ENCODE results near the gene KNOP1. TPM values are rescaled to one million over a fixed set of nuclear protein-coding genes. Genes with fewer than 3 reads are reported as not detected.

KNOP1 gene
- total and polyA plus RNA-seq, 3 donors from 2014 or later = 22.4 to 26.8 (median 25.3) TPM

DNA sequence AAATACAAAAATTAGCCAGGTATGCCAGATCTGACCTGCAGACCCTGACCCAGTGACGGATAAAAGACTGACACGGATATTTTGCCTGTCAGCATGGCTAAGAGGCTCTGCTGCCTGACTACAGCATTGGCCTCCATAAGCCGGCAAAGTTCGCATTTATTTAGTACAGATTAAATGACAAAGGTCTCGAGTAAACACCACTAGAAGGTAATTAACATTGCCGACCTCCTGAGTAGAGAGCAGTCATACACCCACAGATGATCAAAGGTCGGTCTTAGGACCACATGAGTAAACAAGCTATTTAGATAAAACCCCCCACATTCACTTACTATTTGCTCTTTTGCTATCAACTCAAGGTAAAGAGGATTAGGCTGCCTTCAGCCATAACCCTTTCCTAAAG is 55.7 kb downstream of the KNOP1 start:
- Histone ChIP-seq H3K36me3 (ENCODE audit: low read depth, missing control alignments) (no peaks in the 10 kb centered on the region), H3K9me3 (no peaks in the 10 kb centered on the region), H3K27ac (no peak overlapping the region), H3K4me1 (no peaks in the 10 kb centered on the region), H3K27me3 (no peaks in the 10 kb centered on the region), H3K4me3 (no peak overlapping the region)
- 86 to 91% methylated on average over 7 of the region's 7 CpGs for WGBS, 2 donors
- TF ChIP-seq, protein P1, sequence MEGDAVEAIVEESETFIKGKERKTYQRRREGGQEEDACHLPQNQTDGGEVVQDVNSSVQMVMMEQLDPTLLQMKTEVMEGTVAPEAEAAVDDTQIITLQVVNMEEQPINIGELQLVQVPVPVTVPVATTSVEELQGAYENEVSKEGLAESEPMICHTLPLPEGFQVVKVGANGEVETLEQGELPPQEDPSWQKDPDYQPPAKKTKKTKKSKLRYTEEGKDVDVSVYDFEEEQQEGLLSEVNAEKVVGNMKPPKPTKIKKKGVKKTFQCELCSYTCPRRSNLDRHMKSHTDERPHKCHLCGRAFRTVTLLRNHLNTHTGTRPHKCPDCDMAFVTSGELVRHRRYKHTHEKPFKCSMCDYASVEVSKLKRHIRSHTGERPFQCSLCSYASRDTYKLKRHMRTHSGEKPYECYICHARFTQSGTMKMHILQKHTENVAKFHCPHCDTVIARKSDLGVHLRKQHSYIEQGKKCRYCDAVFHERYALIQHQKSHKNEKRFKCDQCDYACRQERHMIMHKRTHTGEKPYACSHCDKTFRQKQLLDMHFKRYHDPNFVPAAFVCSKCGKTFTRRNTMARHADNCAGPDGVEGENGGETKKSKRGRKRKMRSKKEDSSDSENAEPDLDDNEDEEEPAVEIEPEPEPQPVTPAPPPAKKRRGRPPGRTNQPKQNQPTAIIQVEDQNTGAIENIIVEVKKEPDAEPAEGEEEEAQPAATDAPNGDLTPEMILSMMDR (IDR thresholded peaks at IDR 0.05) = no peak
- TF ChIP-seq POLR2A (IDR thresholded peaks at IDR 0.05) = no peak
- intact Hi-C loops (cut with DNase I; ENCODE audit: low total_unique reads) = no loop called here
- no peak for DNase-seq

DNA sequence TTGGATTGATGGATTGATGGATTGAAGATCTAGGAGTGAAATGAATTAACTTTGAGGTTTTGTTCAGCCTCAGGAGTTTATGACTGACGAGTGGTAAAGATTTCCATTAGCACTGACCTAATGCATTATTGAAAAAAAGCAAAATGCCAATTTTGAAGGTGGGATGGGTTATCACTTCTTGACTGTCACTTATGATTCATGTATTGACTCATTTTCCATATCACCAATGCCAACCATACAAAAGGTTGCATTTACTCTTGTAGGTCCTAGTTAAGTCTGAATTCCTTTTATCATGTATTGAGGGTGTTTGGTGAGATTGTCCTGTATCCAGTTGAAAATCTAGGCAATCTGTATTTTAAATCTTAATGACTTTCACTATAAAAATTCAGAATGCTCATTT is 57.6 kb downstream of the KNOP1 start:
- TF ChIP-seq, protein P1 (IDR thresholded peaks at IDR 0.05) = no peak
- no peak for TF ChIP-seq POLR2A (IDR thresholded peaks at IDR 0.05)
- WGBS, 2 donors = 96% methylated on average over 1 of the region's 1 CpG
- no peak for DNase-seq
- intact Hi-C loops (cut with DNase I; ENCODE audit: low total_unique reads) = no loop called here
- Histone ChIP-seq H3K4me3 (no peak overlapping the region), H3K36me3 (ENCODE audit: low read depth, missing control alignments) (no peaks in the 10 kb centered on the region), H3K27ac (no peak overlapping the region), H3K4me1 (no peaks in the 10 kb centered on the region), H3K27me3 (no peaks in the 10 kb centered on the region), H3K9me3 (no peaks in the 10 kb centered on the region)

DNA sequence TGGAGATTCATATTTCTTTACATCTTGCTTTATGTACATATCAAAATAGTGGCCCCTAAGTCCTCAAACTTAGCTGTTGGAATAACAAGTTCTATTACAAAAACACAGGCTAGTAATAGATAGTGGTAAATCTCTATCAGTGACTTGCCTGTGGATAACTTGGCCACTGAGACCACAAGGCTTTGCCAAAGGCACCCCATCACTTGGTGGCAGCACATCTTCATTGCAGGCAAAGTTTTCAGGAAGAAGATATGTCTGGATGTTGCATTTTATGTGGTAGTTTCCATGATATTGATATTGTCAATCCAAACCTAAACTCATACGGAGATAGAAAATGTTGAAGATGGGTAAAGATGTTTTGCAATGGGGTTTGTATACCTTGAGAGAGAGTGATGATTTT is 58.5 kb downstream of the KNOP1 start:
- 92 to 96% methylated on average over 1 of the region's 1 CpG for WGBS, 2 donors
- Histone ChIP-seq H3K27me3 (no peaks in the 10 kb centered on the region), H3K4me3 (no peak overlapping the region), H3K27ac (no peak overlapping the region), H3K9me3 (no peaks in the 10 kb centered on the region), H3K4me1 (peaks cover 4% of the 10 kb centered on the region), H3K36me3 (ENCODE audit: low read depth, missing control alignments) (no peaks in the 10 kb centered on the region)
- intact Hi-C loops (cut with DNase I; ENCODE audit: low total_unique reads) = no loop called here
- TF ChIP-seq, protein P1 (IDR thresholded peaks at IDR 0.05) = no peak
- no peak for TF ChIP-seq POLR2A (IDR thresholded peaks at IDR 0.05)
- DNase-seq = no peak

DNA sequence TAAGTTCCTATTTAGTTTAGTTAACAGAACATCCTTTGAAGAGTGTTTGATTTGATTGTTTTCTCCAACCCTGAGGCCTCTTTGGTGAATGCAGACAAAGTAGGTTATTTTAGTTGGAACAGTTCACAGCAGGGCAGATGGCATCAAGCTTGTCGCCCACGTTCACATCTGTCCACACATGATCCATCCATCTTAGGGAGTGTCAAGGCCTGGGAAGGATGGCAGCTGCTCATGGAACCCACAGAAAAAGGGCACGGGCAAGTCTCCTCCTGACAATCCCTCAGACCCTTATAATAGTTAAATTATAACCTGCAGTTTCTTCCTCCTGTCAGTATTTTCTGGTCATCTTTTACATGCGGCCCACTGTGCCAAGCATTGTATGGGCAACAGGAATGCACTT is 60.2 kb downstream of the KNOP1 start:
- Histone ChIP-seq H3K27ac (no peak overlapping the region), H3K4me1 (peaks cover 4% of the 10 kb centered on the region), H3K9me3 (no peaks in the 10 kb centered on the region), H3K27me3 (no peaks in the 10 kb centered on the region), H3K4me3 (no peak overlapping the region), H3K36me3 (ENCODE audit: low read depth, missing control alignments) (no peaks in the 10 kb centered on the region)
- intact Hi-C loops (cut with DNase I; ENCODE audit: low total_unique reads) = no loop called here
- TF ChIP-seq, protein P1 (IDR thresholded peaks at IDR 0.05) = no peak
- no peak for TF ChIP-seq POLR2A (IDR thresholded peaks at IDR 0.05)
- no peak for DNase-seq
- 96 to 98% methylated on average over 4 of the region's 4 CpGs for WGBS, 2 donors

DNA sequence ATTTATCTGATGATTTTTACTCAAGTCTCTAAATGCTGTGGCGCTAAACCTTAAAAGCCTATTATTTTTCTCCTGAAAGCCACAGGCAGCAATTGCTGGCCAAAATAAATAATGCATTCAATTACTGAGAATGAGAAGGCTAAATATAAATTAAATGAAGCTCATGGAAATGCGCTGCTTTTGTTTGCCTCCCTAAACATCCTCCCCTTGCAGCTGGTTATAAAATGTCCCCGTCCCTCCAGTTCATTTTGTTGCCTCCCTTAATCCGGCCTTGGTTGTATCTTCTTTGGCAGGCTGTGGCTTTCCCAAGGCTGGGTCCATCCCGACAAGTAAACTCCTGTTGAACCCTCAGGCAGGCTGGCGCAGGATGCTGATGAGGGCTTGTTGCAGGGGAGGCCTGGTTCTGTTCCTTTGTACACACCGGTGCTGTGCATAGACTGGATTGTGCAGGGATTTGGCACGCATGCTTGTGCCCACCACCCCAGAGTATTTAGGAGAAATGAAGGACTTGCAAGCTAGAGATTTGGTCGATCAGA is 62.7 kb downstream of the KNOP1 start:
- intact Hi-C loops (cut with DNase I; ENCODE audit: low total_unique reads) = no loop called here
- Histone ChIP-seq H3K36me3 (ENCODE audit: low read depth, missing control alignments) (no peaks in the 10 kb centered on the region), H3K27ac (peak overlapping the region in 1 of 2 donors; percentile 43), H3K27me3 (no peaks in the 10 kb centered on the region), H3K4me1 (peaks cover 4% of the 10 kb centered on the region), H3K9me3 (no peaks in the 10 kb centered on the region), H3K4me3 (no peak overlapping the region)
- TF ChIP-seq POLR2A (IDR thresholded peaks at IDR 0.05) = no peak
- TF ChIP-seq, protein P1 (IDR thresholded peaks at IDR 0.05) = no peak
- DNase-seq = peak; percentile 53
- WGBS, 2 donors = 58 to 59% methylated on average over 9 of the region's 9 CpGs
